SKM-1 (cell line): ENCODE results near the gene KCTD19.

Experiments used
- DNase-seq: peaks from one replicate; lab custom pipeline; 2025; ENCODE audit not compliant: unreplicated experiment; lab: John Stamatoyannopoulos, UW

Gene KCTD19

DNA sequence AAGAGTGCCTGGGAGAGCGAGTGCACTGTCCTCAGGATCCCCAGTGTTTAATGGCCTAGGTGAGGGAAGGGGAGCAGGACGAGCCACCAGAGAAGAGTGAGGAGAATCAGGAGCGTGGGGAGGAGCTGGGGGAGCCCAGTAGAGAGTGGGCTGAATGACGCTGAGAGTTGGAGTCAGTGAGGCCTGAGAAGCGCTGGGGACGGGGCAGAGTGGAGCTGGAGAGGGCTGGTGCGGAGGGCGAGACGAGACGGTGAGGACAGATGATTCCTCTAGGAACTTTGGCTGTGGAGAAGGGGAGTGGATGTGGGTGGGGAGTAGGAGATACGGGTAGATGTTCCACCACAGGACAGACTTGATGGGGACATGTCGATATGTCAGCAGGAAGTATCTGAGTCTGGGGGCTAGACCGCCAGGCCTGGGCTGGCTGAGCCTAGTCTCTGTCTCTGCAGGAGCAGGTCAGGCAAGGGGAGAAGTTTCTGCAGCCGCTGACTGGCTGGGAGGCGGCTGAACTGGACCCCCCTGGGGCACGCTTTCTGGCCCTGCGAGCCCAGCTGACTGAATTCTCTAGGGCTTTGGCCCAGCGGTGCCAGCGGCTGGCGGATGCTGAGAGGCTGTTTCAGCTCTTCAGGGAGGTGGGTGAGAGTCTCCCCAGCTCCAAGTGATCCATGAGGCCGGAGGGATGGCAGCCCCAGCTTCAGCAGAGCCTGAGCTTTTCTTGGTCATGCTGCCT is 42.5 kb downstream of the KCTD19 start:
- DNase-seq = no peak

DNA sequence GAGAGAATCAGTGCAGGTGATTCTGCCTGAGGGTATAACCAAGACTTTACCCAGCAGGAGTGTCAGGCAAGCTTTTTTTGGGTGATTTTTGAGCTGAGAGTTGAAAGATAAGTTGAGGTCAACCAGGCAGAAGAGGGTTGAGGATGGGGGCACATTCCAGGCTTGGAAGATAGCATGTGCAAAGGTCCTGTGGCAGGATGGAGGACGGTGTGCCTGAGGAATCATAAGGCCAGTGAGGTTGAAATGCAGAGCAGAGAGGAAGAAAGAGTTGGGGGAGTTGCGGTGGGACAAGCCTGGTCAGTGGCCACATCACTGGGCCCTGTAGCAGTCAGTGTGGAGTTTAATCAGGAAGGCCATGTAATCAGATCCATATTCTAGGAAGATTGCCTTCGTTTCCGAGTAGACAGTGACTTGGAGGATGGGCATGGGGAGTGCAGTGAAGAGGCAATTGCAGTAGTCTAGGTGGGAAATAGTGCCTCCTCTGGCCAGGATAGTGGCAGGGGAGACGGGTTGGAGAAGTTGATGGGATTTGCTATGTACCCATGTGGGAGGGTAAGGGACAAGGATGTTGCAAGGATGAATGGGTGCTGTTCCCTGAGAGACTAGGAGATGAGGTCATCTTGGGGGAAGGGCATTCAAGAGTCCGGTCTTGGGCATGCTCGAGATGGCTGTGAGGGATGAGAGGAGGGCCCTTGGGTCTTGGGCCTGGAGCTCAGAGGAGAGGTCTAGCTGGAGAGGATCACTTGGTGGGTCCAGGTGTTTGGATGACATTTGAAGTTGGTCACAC is 43.3 kb downstream of the KCTD19 start:
- no peak for DNase-seq

DNA sequence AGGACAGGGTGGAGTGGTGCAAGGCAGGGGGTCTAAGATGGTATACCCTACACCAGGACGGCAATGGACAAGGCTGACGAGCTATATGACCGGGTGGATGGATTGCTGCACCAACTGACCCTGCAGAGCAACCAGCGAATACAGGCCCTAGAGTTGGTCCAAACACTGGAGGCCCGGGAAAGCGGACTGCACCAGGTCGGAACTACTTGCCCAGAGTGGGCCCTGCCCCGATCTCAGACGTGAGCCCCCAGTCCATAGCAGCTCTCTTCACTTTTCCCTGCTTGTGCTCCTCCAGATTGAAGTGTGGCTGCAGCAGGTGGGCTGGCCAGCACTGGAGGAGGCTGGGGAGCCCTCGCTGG is 44.1 kb downstream of the KCTD19 start:
- DNase-seq = no peak

DNA sequence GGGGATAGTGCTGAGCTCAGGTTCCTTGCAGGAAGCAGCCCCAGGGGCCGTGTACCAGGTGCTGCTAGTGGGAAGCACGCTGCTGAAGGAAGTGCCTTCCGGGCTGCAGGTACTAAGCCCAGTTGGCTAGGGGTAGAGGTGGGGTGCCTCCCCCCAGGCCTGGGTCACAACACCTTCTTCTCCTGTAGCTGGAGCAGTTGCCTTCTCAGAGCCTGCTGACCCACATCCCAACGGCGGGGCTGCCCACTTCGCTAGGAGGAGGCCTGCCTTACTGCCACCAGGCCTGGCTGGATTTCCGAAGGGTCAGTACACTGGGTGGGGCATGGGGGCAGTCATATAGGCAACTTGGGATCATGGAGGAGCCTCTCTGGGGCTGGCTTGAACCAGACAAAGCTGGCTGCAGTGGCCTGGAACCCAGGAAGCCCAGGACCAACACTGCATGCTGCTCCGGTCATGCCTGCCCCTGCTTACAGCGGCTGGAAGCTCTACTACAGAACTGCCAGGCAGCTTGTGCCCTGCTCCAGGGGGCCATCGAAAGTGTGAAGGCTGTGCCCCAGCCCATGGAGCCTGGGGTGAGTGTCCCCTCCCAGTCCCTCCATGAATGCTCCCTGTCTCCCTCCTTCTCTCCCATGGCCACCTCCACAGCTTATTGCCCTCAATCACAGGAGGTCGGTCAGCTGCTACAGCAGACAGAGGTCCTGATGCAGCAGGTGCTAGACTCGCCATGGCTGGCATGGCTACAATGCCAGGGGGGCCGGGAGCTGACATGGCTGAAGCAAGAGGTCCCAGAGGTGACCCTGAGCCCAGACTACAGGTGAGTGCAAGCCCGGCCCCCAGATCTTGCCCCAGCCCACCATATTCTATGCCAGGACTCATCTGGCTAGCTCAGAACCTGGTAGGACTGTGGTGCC is 44.8 kb downstream of the KCTD19 start:
- DNase-seq = no peak

DNA sequence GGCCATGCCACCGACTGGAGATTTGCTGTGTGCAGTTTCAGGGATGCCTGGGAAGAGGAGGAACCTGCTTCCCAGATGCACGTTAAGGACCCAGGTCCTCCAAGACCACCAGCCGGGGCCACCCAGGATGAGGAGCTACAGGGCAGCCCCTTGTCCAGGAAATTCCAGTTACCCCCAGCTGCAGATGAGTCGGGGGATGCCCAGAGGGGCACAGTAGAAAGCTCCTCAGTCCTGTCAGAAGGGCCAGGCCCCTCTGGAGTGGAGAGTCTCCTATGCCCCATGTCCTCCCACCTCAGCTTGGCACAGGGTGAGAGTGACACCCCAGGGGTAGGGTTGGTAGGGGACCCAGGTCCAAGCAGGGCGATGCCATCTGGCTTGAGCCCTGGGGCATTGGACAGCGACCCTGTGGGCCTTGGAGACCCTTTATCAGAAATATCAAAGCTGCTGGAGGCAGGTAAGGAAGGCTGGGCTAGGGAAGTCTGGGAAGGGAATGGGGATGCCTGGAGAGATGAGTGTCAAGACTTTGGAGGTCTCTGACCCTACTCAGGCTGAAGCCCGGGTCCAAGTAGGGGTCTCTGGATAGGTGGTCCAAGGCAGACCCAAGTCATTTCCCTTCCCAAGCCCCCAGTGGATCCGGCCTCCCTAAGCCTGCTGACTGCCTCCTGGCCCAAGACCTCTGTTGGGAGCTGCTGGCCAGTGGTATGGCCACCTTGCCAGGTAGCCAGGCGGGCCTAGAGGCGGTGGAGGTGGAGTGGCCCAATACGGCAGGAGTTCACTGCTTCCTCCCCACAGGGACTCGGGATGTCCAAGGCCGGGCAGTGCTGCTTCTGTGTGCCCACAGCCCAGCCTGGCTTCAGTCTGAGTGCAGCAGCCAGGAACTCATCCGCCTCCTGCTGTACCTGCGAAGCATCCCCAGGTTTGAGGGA is 46.2 kb downstream of the KCTD19 start:
- DNase-seq = no peak

DNA sequence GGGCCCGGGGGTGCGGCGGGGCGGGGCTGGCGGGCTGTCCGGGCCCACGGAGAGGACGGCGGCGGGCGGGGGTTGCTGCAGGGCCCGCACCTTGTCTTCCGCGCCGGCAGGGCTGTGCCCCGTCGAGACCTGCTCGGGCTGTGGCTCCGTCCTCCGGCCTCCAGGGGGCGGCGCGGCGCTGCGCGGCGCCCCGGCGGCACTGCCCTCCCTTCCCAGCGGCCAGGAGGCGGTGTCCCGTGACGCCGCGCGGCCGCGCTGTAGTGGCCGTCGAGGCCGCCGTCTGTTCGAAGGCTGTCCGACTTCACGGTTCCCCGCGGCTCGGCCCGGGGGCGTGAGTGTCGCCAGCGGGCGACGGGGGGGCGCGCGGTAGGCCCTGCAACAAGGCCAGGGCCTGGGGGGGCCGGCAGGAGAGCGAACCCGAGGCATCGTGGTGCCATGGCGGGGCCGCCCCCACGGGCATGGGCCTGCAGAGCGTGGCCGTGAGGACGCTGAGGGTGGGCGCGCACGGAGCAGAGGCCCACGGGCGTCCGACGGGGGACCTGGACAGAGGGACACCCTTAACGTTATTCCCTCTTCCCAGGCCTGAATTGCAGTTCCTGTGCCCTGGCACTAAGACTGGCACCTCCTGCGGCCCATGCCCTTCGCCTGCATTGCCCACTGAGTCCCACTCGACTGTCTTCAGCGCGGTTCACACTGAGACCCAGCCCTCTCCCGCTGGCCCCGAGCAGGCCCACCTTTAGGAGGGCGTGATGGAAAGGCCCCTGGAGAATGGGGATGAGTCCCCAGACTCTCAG is 47.0 kb downstream of the KCTD19 start, which contains the start of gene PLEKHG4:
TSS of gene PLEKHG4 (plus strand) at position 237 of the 794 bp plus-strand sequence. CDS start at position 750, 513 bp downstream.
- peak; percentile 44 for DNase-seq

DNA sequence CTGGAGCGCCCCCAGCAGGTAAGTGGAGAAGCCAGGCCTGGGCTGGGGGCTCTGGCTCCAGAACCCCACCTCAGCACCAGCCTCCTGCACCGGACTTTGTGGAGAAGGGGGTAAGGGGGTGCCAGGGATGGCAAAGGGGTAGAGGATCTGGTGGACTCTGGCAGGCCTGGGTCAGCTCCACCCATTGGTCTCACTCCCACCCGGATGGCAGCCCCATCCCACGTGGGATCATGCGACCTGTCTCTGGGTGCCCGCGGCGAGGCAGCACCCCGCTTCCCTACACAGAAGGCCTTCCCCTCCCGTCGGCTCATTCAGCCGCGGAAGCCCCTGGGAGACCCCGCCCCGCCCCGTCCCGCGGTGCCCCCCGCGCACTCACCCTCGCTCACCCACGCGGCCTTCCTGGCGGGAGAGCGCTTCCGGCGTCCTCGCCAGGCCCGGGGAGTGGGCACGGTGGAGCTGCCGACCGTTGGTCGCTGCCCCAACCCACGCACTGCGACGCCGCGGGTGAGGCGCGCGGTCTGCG is 47.7 kb downstream of the KCTD19 start:
- peak; percentile 8 for DNase-seq

DNA sequence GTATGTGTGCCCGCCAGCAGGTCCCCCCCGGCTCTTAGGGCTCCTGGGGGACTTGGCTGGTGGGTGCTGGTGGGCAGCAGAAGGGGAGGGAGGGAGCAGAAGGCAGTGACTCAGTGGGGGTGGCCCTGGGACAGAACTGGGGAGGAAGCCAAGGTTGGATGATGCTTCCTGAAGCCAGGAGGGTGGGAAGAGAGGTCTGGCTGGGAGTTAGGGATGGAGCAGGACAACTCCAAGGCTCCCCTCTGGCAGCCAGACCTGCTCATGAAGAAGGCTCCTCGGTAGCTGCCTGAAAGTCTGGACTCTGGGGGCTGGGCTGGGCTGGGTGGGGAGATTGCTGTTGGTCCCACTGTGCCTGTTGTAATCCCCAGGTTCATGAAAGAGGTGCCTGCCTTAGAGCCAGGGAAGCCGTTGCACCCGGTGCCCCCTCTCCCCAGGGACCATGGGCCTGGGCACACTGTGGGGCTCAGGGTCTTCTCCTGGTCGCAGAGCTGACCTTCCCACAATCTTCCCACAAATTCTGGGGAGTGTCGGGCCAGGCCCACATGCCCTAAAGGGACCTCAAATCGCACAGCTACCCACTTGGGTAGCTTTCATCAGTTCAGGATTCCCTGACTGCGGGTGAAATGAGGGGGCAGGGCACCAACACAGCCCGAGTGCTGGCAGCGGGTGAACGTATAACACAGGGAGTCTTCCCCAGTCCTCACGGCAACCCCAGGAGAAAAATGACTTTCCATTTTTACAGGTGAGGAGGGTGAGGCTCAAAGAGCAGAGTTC is 48.4 kb downstream of the KCTD19 start:
- DNase-seq = no peak

DNA sequence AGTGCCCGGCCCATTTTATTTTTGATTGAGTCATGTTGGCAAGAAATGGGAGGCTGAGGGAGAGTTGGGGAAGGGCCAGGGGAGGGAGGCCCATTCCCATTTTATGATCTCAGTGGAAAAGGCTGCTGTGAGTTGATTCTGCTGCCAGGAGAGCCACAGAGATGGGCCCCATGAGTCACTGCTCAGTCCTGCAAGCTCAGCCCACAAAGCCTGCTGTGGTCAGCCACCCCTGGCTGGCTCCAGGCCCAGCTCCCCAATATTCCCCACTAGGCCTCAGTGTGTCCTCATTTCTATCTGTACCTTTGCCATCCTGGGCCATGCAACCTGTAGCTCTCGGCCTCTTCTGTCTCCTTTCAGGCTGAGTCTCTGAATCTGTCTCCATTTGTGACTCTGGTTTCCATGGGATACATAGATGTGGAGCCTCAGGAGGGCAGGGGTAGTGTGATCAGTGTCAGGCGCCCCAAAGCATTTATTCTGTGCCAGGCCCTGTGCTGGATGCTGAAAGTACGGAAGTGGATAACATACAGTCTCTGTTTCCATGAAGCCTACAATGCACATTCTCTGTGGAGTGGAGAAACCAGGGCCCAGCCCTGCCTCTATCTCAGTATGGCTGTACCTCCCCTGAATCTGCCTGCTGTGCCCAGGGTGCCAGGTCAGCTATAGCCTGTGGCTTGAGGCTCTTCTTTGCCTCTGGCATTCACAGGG is 49.1 kb downstream of the KCTD19 start:
- DNase-seq = no peak

DNA sequence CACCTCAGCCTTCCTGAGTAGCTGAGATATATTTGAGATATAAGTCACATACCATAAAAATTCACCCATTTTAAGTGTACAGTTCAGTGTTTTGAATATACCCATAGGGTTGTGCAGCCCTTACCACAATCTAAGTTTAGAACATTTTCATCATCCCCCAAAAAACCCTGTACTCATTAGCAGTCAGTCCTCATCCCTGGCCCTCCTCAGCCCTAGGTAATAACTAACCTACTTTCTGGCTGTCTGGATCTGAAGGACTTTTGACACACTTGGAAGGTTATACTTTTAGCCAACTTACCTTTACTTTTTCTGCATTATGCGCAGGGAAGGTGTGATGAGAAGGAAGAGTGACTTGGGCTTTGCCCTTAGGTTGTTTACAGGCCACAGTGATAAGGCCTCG is 51.2 kb downstream of the KCTD19 start:
- DNase-seq = no peak

DNA sequence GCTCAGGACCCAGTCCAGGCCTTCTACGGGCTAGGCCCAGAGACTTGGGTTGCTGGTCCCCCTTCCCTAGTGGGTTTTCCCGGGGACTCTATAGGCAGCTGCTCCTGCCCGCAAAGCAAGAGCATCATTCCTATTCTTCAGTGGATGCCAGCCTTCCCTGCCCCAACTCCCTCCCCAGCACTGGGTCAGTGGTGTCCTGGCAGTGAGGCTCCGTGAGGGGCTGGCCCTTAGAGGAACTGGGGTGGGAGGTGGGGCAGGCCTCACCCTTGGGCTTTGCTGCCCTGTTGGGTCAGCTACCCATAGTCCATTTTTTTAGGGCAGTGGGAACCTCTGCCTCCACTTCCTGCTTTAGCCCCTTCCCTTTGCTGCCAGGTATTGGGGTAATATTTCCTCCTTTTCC is 55.1 kb downstream of the KCTD19 start:
- no peak for DNase-seq

DNA sequence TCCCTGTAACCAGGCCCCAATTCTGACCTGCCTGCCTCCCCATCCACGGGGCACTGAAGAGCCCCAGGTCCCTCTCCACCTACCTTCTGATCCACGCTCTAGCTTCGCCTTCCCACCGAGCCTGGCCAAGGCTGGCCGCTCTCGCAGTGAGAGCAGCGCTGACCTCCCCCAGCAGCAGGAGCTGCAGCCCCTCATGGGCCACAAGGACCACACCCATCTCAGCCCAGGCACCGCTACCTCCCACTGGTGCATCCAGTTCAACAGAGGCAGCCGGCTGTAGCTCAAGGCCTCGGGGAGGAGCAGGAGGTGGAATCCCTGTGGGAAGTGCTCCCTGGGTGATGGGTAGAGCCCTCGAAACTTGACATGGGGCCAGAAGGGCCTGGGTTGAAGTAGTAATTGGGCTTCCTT is 55.6 kb downstream of the KCTD19 start:
- DNase-seq = no peak

DNA sequence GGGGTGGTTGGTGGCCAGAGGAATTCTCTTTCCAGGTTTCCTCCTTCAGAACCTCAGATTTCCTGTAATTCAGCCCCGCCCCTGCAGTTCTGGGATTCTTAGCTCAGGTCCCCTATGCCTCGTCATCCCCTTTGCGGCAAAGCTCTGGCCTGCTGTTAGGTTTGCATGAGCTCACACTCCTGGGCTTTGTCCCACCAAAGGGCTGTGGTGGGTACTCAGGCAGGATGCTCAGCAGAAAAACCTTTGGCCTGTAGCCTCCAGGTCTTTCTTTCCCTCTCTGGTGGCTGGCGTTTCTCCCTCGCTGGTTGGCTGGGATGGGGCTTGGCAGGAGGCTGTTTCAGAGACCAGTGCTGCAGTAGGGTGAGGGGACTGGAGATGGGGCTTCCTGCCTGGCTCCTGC is 56.8 kb downstream of the KCTD19 start:
- no peak for DNase-seq

DNA sequence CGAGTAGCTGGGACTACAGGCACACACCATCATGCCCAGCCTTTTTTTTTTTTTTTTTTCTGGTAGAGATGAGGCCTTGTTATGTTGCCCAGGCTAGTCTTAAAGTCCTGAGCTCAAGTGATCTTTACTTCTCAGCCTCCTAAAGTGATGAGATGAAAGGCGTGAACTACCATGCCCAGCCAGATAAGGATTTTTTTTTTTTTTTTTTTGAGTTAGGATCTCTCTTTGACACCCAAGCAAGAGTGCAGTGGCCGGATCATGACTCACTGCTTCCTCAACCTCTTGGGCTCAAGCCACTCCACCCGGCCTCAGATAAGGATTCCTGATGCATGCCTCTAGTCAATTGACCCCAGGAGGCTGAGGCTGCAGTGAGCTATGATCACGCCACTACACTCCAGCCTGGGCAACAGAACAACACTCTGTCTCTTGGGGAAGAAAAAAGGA is 58.4 kb downstream of the KCTD19 start:
- no peak for DNase-seq

DNA sequence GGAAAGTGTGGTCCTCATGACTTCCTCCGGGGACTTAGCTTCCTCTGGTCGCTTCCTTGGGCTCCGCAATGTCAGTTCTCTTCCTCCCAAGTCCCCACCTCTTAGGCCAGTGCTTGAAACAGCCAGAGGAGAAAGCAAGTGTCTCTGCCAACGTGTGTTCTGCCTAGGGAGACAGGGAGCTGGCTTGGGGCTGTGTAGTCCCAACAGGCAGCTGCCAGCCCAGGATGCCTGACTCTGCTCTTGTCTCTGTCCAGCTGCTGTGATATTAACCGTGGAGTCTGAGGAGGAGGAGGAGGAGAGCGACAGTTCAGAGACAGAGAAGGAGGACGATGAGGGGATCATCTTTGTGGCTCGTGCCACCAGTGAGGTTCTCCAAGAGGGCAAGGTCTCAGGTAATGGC is 60.7 kb downstream of the KCTD19 start:
- DNase-seq = no peak

DNA sequence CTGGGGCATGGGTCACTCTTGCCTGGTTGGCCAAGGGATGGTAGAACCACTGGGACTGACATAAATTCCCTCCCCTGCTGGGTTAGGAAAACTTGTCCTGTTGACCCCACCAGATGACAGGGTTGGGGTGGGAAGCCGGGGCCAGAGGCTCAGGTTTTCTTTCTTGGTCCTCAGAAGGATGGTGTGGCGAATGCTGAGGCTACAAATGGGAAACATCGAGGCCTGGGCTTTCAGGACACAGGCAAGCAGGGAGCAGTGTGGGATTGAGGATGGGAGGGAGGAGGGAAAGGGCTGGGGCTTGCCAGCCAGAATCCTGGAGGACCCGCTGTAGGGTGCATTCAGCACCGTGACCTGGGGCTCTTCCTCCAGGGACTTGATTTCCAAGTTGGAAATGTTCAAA is 61.7 kb downstream of the KCTD19 start:
- no peak for DNase-seq

DNA sequence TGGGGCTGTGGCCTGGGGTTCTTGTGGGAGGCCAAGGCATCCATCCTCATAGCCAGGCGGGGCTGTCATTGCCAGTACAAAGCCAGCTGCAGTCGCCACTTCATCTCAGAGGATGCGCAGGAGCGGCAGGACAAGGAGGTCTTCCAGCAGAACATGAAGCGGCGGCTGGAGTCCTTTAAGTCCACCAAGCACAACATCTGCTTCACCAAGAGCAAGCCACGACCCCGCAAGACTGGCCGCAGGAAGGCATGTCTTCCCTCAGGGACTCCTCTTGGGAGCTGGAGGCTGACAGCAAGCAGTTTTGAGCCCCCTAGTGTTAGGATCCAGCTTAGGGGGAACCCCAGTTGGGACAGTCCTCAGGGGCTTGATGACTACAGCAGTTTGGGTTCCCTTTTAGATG is 62.3 kb downstream of the KCTD19 start:
- DNase-seq = no peak

DNA sequence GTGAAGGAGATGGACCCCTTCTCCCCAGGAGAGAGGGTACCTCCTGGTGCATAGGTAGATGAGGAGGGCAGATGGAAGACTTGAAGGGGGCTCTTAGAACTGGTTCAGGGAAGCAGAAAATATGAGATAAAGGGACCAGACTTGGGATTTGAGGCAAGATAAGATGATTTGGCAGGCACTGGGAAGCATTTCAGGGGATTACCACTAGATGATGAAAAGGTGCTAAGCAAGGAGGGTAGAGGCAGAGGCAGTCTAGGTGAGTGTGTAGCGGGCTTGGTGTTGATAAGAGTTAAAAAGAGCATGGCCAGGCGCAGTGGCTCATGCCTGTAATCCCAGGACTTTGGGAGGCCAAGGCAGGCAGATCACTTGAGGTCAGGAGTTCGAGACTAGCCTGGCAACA is 63.3 kb downstream of the KCTD19 start:
- DNase-seq = no peak
